ENCODE measurements around the gene H2BK1.

GRCh38 chr7:151168003-151168786, 42.1 kb downstream of the H2BK1 start:
- TF ChIP-seq CTCF (IDR thresholded peaks at IDR 0.05) = peak; percentile 97
- no peak for TF ChIP-seq REST (IDR thresholded peaks at IDR 0.05; ENCODE audit: insufficient read depth in 1 of 2, low read depth in 2 of 2, low read length in 1 of 2)
- no peak for TF ChIP-seq POLR2AphosphoS5 (IDR thresholded peaks at IDR 0.05; ENCODE audit: low read depth, low read length)
- TF ChIP-seq TCF7L2 (IDR thresholded peaks at IDR 0.05; ENCODE audit: low read depth, low read length) = no peak

All from Panc1 (cell line).